Mesothelial cell of epicardium (in vitro differentiated cells): ENCODE measurements around the gene SEMA3F. TPM values are rescaled to one million over a fixed set of nuclear protein-coding genes. Genes with fewer than 3 reads are reported as not detected.
"Not testable (repeated sequence)": the region's sequence is repeated elsewhere in the genome, so short reads cannot be mapped to it uniquely, and the experiment has no call there.

Experiments
- DNase-seq, 2 experiments: peaks; one replicate each; pipeline ENCODE4 v3.0.0; 2021; ENCODE audit warnings: low spot score in 2 of 2; ENCODE audit not compliant: unreplicated experiment in 2 of 2
- H3K27ac Mint-ChIP-seq: 2 replicates; pipeline ENCODE4 v1.8.0; 2021; ENCODE audit warnings: mixed read lengths
- H3K27me3 Mint-ChIP-seq: 2 replicates; pipeline ENCODE4 v1.8.0; 2021; ENCODE audit warnings: low read depth, mixed read lengths
- H3K36me3 Mint-ChIP-seq: 2 replicates; pipeline ENCODE4 v1.8.0; 2021; ENCODE audit warnings: mixed read lengths
- H3K4me1 Mint-ChIP-seq: 2 replicates; pipeline ENCODE4 v1.8.0; 2021; ENCODE audit warnings: mixed read lengths
- H3K4me3 Mint-ChIP-seq: 2 replicates; pipeline ENCODE4 v1.8.0; 2021; ENCODE audit warnings: mild to moderate bottlenecking, moderate library complexity, mixed read lengths
- H3K9me3 Mint-ChIP-seq: 2 replicates; pipeline ENCODE4 v1.8.0; 2021; ENCODE audit warnings: mixed read lengths
- CTCF ChIP-seq: fragments of 200-600 bp; sonication (generic); IDR thresholded peaks from one replicate; pipeline ENCODE4 v1.5.0; 2021; ENCODE audit warnings: antibody characterized with exemption; ENCODE audit not compliant: unreplicated experiment
- total RNA-seq: library from RNA; stranded (reverse); gene quantifications from 3 replicates; pipeline ENCODE4 v1.2.1, GENCODE V29; 2021

SEMA3F gene
- total RNA-seq, 1 donor from 2014 or later = 99.1 TPM

DNA sequence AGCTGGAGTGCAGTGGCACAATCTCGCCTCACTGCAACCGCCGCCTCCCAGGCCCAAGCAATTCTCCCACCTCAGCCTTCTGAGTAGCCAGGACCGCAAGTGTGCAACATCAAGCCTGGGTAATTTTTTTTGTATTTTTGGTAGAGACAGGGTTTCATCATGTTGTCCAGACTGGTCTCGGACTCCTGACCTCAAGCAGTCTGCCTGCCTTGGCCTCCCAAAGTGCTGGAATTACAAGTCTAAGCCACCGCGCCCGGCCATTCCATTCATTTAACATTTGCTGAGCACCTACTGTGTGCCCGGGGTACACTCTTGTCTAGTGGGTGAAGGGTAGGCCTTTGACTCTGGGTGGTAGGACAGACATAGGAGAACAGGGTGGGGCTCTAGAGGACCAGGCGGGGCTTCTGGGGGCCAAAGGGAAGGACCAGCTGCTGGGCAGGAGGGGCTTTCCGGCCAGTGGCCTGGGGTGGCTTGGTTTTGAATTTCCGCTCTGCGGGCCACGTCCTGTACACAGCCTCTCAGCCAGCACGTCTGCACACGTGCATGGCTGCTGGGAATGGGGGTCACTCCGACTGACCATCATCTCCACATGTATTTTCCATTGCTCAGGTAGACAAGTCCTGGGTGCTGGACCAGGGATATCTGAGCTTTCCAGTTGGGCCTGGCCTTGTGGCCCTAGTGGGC is 52.4 kb downstream of the SEMA3F start:
- no peak overlapping the region for H3K4me3 Mint-ChIP-seq
- no peaks in the 10 kb centered on the region for H3K36me3 Mint-ChIP-seq
- H3K9me3 Mint-ChIP-seq = no peaks in the 10 kb centered on the region
- no peak overlapping the region for H3K27ac Mint-ChIP-seq
- H3K4me1 Mint-ChIP-seq = peaks cover 1% of the 10 kb centered on the region
- TF ChIP-seq CTCF = no peak
- no peak for DNase-seq
- peaks cover 41% of the 10 kb centered on the region for H3K27me3 Mint-ChIP-seq

DNA sequence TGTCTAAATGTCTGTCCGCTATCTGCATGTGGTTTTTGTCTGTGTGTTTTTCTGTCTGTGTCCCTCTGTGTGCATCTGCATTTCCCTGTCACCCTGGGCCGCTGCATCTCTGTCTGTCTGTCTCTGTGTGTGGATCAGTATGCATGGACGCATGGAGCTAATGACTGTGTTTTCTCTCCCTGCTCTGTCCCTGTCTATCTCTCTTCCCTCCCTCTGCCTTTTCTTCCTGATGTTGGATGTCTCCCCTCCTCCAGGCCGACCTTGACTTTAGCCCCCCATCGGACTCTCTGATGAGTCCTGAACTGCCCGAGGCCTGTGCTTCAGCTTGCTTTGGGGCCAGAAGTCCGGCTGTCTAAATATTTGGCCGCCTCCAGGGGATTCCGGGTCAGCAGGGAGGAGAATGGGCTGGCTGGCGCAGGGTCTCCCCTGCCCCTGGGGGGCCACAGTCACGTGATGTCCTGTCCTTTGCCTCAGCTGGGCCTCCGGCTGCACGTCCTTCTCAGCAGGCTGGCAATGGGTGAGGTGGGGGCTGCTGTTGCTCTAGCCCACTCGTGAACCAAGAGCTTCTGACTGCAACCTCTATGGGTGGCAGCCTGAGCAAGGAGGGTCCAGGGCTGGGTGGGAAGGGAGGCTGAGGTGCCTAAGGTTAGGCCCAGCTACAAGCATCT is 53.7 kb downstream of the SEMA3F start:
- no peaks in the 10 kb centered on the region for H3K36me3 Mint-ChIP-seq
- H3K4me1 Mint-ChIP-seq = peaks cover 1% of the 10 kb centered on the region
- DNase-seq = no peak
- peaks cover 33% of the 10 kb centered on the region for H3K27me3 Mint-ChIP-seq
- TF ChIP-seq CTCF = no peak
- no peaks in the 10 kb centered on the region for H3K9me3 Mint-ChIP-seq
- no peak overlapping the region for H3K4me3 Mint-ChIP-seq
- H3K27ac Mint-ChIP-seq = no peak overlapping the region

DNA sequence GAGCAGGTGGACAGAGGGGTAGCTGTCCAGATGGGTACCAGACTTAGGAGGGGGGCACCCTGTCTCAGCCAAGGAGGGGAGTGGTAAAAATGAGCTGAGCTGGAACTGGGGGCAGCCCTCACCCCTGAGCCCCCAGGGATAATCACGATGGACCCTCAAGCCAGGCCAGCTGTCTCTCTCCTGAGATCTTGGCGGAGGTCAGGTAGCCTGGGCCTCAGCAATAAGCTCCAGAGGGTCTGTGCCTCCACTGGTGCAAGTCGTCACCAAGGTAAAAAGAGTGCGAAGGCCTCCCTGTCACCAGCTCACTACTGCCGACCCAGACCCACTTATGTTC is 55.0 kb downstream of the SEMA3F start:
- no peaks in the 10 kb centered on the region for H3K36me3 Mint-ChIP-seq
- H3K4me1 Mint-ChIP-seq = peaks cover under 1% of the 10 kb centered on the region
- no peaks in the 10 kb centered on the region for H3K9me3 Mint-ChIP-seq
- H3K27ac Mint-ChIP-seq = no peak overlapping the region
- H3K4me3 Mint-ChIP-seq = no peak overlapping the region
- no peak for TF ChIP-seq CTCF
- DNase-seq = no peak
- H3K27me3 Mint-ChIP-seq = peaks cover 25% of the 10 kb centered on the region

DNA sequence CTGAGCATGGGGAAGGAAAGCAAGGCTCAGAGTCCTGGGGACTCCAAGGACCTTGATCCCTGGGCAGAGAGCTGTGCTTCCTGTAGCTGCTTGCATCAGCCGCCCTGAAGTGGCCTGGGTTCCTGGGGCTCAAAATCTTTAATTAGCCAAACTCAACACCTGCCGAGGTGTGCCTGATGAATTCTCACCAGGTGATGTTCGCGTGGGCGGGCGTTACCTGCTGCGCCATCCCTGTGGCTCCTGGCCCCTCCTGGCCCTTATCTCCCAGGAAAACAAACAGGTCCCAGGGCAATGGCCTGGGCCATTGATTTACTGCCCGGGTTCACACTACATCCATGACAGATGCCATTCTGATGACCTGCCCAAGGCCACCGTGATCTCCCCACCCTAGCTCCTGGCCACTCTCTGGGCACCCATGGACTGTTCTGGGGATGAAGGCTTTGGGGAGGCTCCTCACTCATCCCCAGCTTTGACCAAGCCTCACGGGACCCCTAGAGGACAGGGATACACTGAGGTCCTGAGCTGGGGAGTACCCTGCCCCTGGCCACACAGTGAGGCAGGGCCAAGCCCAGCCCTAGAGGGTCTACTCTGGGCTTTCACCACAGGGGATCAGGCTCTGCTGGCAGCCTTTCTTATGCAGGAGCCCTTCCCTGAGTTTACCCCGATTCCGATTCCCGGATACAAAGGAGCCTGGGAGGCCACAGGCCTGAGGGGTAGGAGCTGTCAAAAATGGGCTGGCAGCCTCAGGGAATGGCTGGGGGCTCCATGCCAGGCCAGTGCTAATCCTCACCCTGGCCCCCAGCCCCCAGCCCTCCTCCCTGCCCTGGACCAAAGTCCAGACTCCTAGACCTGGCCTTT is 55.6 kb downstream of the SEMA3F start:
- no peaks in the 10 kb centered on the region for H3K4me1 Mint-ChIP-seq
- TF ChIP-seq CTCF = no peak
- H3K27me3 Mint-ChIP-seq = peaks cover 20% of the 10 kb centered on the region
- H3K9me3 Mint-ChIP-seq = no peaks in the 10 kb centered on the region
- no peaks in the 10 kb centered on the region for H3K36me3 Mint-ChIP-seq
- H3K4me3 Mint-ChIP-seq = no peak overlapping the region
- H3K27ac Mint-ChIP-seq = no peak overlapping the region
- no peak for DNase-seq

DNA sequence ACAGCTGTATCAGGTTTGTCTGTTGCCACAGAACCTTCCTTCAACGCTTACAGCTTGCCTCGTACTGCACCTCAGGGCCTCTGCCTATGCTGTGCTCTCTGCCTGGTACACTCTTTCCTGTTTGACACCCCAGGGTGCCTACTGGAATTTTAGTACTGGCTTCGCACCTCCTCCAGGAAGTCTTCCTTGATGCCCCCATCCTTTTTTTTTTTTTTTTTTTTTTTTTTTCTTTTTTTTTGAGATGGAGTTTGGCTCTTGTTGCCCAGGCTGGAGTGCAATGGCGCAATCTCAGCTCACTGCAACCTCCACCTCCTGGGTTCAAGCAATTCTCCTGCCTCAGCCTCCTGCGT is 56.2 kb downstream of the SEMA3F start:
- H3K4me3 Mint-ChIP-seq, H3K4me1 Mint-ChIP-seq, H3K9me3 Mint-ChIP-seq, H3K36me3 Mint-ChIP-seq, H3K27ac Mint-ChIP-seq, DNase-seq: not testable (repeated sequence)
- H3K27me3 Mint-ChIP-seq = peaks cover 15% of the 10 kb centered on the region

GRCh38 chr3:50211930-50212329 is 56.8 kb downstream of the SEMA3F start:
- TF ChIP-seq CTCF = no peak
- DNase-seq = no peak
- no peak overlapping the region for H3K27ac Mint-ChIP-seq

More at GRCh38 chr3:50211930-50212329, 56.8 kb downstream of the SEMA3F start:
- Mint-ChIP-seq H3K27me3 (peaks cover 9% of the 10 kb centered on the region), H3K4me3 (no peak overlapping the region), H3K9me3 (no peaks in the 10 kb centered on the region), H3K36me3 (no peaks in the 10 kb centered on the region), H3K4me1 (no peaks in the 10 kb centered on the region)
